Naive thymus-derived CD8-positive, alpha-beta T cell (primary cell): Measurements from ENCODE around the gene GLI3. TPM values are rescaled to one million over a fixed set of nuclear protein-coding genes. Genes with fewer than 3 reads are reported as not detected.

Experiments
- ATAC-seq, 2 donors: fragments of 150-1000 bp; cut with Tn5 transposase in 1 of 2; sonication (Bioruptor Pico), chemical (Tn5 transposase) in 1 of 2; 1 replicate in 1 of 2; 2 replicates in 1 of 2; pipeline ENCODE4 v1.10.0; 2021; ENCODE audit warnings: mild to moderate bottlenecking in 2 of 2, moderate library complexity in 2 of 2
- POLR2A ChIA-PET: fragments of 350-600 bp; sonication (Branson Sonifier 250); formaldehyde crosslinking; loops from one replicate; lab custom pipeline; 2021; ENCODE audit warnings: antibody characterized with exemption; lab: Charles Lee
- DNase-seq, 10 donors: peaks; one replicate each; pipeline versions ENCODE4 v3.0.0 to v3.0.0-alpha.2; 2020 to 2022
- H3K27ac Mint-ChIP-seq, 10 donors: one replicate each; pipeline ENCODE4 v1.8.0; 2020 to 2022; ENCODE audit warnings: mild to moderate bottlenecking in 10 of 10, mixed read lengths in 10 of 10, moderate library complexity in 4 of 10, inconsistent platforms in 1 of 10
- H3K27me3 Mint-ChIP-seq, 5 donors: one replicate each; pipeline ENCODE4 v1.8.0; 2021 to 2022; ENCODE audit warnings: mixed read lengths in 5 of 5
- H3K36me3 Mint-ChIP-seq, 3 donors: one replicate each; pipeline ENCODE4 v1.8.0; 2020 to 2022; ENCODE audit warnings: mixed read lengths in 3 of 3, mild to moderate bottlenecking in 2 of 3, inconsistent platforms in 1 of 3
- H3K4me1 Mint-ChIP-seq, 4 donors: one replicate each; pipeline ENCODE4 v1.8.0; 2021 to 2022; ENCODE audit warnings: mixed read lengths in 4 of 4
- H3K4me3 Mint-ChIP-seq, 10 donors: one replicate each; pipeline ENCODE4 v1.8.0; 2020 to 2022; ENCODE audit warnings: mild to moderate bottlenecking in 10 of 10, mixed read lengths in 10 of 10, moderate library complexity in 6 of 10, inconsistent platforms in 1 of 10
- H3K9me3 Mint-ChIP-seq, 9 donors: one replicate each; pipeline ENCODE4 v1.8.0; 2020 to 2022; ENCODE audit warnings: mixed read lengths in 9 of 9, mild to moderate bottlenecking in 3 of 9, inconsistent platforms in 1 of 9, moderate library complexity in 1 of 9
- polyA plus RNA-seq, 3 donors: library from polyadenylated mRNA; unstranded; fragments of 300-500 nt; fragmentation: Illumina TruSeq; gene quantifications; one replicate each; pipeline ENCODE4 v1.2.3, GENCODE V29; 2021
- total RNA-seq, 8 experiments: library from RNA in 2 of 8; stranded (reverse) in 2 of 8; gene quantifications; one replicate each; pipeline ENCODE4 v1.2.3 and lab custom pipeline; 2021 to 2026

The GLI3 gene
- total and polyA plus RNA-seq, 5 experiments from 2014 or later = not detected

DNA sequence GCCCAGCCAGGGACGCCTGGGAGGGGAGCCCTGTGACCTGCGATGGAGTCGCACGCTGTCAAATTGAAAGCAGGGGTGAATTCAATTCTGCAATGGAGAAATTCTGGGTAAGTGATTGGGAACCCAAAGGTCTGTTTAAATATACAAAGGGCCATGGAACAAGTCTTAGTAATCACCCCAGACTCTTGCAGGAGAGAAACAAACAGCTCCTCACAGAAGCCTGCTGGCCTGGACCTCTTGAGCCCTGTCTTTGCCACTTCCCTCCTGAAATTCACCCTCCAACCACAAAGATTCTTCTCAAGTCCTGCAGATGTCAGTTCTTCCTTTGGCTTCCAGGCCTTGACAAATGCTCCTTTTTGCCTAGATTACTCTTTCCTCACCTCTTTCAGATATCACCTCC is 97.3 kb downstream of the GLI3 start:
- Mint-ChIP-seq H3K36me3 (no peaks in the 10 kb centered on the region), H3K27me3 (peaks cover 0 to 15% (median 4%) of the 10 kb centered on the region in 5 donors), H3K27ac (no peak overlapping the region), H3K4me3 (no peak overlapping the region), H3K4me1 (no peaks in the 10 kb centered on the region), H3K9me3 (no peaks in the 10 kb centered on the region)
- ATAC-seq (no peak), DNase-seq (no peak)
- POLR2A ChIA-PET = no interaction called here

DNA sequence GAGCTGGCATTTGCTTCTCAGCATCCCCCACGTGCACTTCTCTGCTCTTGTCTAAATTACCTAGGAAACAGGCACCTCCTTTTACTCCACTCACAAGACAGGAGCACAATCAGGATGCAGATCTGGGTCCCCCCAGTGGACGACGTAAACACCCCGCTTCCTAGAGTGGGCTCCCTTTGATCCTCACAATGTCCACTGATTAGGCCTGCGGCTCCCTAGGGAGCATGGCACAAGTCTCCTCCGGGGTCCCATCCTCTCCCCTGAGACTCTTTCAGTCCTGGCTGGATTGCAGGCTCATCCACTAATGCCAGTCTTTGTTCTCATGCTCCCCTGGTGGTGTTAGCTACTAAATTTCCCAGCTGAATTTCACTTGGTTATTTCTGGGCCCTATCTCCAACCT is 98.3 kb downstream of the GLI3 start:
- DNase-seq (no peak), ATAC-seq (no peak)
- H3K27me3 Mint-ChIP-seq = peaks cover 0 to 15% (median 4%) of the 10 kb centered on the region in 5 donors
- no peak overlapping the region for H3K4me3 Mint-ChIP-seq
- no peaks in the 10 kb centered on the region for H3K4me1 Mint-ChIP-seq
- POLR2A ChIA-PET = no interaction called here
- H3K27ac Mint-ChIP-seq = no peak overlapping the region
- no peaks in the 10 kb centered on the region for H3K36me3 Mint-ChIP-seq
- H3K9me3 Mint-ChIP-seq = no peaks in the 10 kb centered on the region

DNA sequence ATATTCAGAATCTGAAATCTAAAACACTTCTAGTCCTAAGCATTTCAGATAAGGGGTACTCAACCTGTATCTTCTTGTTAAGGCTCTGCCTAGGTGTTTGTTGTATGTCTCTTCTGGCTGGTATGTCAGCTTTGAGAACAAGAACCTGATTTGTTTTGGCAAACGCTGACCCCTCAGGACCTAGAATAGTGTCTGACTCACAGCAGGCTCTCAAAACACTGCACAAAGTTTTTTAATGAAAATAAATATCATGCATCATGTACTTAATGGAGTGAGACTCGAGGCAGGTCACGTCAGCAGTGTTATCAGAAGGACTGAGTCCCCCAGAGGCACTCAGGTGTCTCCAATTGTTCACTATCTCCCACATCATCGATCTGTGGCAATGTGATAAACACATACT is 99.1 kb downstream of the GLI3 start:
- ATAC-seq (no peak), DNase-seq (no peak)
- Mint-ChIP-seq H3K9me3 (no peaks in the 10 kb centered on the region), H3K4me3 (no peak overlapping the region), H3K4me1 (no peaks in the 10 kb centered on the region), H3K36me3 (no peaks in the 10 kb centered on the region), H3K27me3 (peaks cover 0 to 15% (median 4%) of the 10 kb centered on the region in 5 donors), H3K27ac (no peak overlapping the region)
- POLR2A ChIA-PET = no interaction called here

DNA sequence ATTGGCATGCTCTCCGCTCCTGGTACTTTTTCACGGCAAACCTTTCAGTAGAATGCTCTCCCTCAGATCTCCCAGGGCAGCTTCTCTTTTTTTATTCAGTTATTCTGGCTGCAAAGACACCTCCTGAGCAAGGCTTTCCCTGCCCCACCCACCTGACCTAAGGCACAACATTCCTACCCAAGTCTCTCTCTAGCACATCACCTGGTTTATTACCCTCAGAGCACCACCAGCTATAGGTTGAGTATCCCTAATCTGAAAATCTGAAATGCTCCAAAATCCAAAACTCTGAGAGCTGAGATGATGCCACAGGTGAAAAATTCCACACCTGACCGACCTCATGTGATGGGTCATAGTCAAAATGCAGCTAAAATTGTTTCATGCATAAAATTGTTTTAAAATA is 99.6 kb downstream of the GLI3 start:
- Mint-ChIP-seq H3K27me3 (peaks cover 0 to 15% (median 4%) of the 10 kb centered on the region in 5 donors), H3K4me3 (no peak overlapping the region), H3K4me1 (no peaks in the 10 kb centered on the region), H3K9me3 (no peaks in the 10 kb centered on the region), H3K27ac (no peak overlapping the region), H3K36me3 (no peaks in the 10 kb centered on the region)
- no peak for ATAC-seq
- DNase-seq = no peak
- POLR2A ChIA-PET = no interaction called here

DNA sequence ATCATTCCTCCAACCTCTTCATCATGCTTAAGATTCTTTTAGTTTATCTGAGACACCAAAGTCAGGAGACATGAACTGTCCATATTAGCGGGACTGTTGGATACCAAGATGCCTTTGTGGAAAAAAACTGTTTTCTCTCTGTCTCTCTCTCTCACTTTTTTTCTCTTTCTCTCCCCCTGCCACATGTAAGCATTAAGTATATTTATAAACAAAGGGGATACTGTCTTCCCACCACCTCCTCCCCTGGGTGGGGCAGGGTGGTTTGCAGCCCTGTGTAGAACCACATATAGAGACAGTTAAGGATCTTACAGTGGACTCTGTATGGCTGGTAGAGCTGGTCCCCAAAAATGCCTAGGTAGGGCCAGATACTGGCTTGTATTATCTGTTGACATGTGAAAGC is 101.3 kb downstream of the GLI3 start:
- Mint-ChIP-seq H3K36me3 (no peaks in the 10 kb centered on the region), H3K27ac (no peak overlapping the region), H3K4me3 (no peak overlapping the region), H3K9me3 (no peaks in the 10 kb centered on the region), H3K27me3 (peaks cover 0 to 13% (median 5%) of the 10 kb centered on the region in 5 donors), H3K4me1 (no peaks in the 10 kb centered on the region)
- POLR2A ChIA-PET = no interaction called here
- ATAC-seq (no peak), DNase-seq (no peak)

DNA sequence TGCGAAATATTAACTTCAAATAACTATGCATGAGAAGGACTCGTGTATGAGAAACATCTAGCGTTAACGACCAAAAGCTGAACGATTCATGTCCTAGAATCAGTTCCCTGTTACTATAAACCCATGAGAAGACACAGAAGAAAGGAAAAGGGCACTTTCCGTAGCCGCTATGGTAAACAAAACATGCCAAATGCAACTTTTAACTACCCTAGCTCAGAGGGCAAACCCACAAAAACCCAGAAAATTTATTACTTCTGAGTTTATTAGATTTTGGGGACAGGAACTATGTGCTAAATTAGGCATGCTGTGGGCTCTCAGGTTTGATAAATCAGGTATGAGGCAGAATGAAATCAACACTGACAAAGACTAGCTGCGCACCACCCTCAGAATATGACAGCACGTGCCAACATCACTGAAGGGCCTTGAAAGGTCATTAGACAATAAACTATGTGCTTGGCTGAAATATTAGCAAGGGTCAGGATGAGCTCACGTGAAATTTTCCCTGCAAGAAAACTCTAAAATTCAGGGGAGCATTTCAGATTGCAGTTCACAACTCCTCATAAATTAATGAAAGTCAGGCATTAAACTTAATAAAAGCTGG is 102.6 kb downstream of the GLI3 start:
- no peaks in the 10 kb centered on the region for H3K36me3 Mint-ChIP-seq
- ATAC-seq (no peak), DNase-seq (no peak)
- POLR2A ChIA-PET = no interaction called here
- no peak overlapping the region for H3K27ac Mint-ChIP-seq
- no peaks in the 10 kb centered on the region for H3K4me1 Mint-ChIP-seq
- peaks cover 0 to 2% (median 0%) of the 10 kb centered on the region in 9 donors for H3K9me3 Mint-ChIP-seq
- H3K27me3 Mint-ChIP-seq = peaks cover 0 to 10% (median 4%) of the 10 kb centered on the region in 5 donors
- H3K4me3 Mint-ChIP-seq = no peak overlapping the region

DNA sequence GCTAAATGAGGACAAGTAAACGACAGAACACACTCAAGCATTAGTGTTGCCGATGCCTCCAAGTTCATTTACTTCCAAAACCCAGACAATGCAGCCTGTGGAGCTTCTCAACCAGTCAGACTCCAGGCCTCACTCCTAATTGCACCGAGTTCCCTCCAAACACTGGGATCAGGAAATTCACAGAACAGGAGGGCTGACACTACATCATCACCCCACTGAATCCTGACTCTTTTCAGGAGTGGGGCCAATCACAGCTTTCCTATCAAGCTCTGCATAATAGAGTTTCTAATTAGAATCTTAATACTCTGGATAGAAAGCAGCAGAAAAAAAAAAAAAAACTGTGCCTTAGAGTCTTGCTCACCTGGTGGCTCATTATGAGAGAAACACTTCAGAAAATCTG is 103.7 kb downstream of the GLI3 start:
- DNase-seq = no peak
- Mint-ChIP-seq H3K4me1 (no peaks in the 10 kb centered on the region), H3K36me3 (no peaks in the 10 kb centered on the region), H3K27ac (no peak overlapping the region), H3K9me3 (peaks cover 0 to 2% (median 0%) of the 10 kb centered on the region in 9 donors), H3K27me3 (peaks cover 0 to 10% (median 4%) of the 10 kb centered on the region in 5 donors), H3K4me3 (no peak overlapping the region)
- ATAC-seq = no peak
- POLR2A ChIA-PET = no interaction called here

DNA sequence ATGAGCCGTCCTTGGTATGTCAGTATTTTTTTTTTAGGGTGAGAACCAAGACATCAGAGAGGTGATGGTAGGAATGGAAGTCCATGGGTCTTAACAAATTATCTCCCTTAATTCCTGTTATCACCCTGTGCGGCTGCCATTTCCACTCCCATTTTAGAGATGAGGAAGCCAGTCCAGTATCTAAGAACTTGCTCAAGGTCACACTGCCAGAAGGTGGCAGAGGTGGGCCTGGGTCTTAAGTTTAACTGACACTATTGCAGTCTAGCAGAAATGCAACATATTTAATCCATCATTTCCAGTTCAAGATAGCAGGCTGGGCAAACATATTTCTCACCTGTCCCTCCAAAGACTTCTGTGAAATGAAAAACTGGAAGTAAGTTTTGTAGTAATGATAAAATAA is 108.3 kb downstream of the GLI3 start:
- Mint-ChIP-seq H3K4me3 (no peak overlapping the region), H3K27ac (no peak overlapping the region), H3K36me3 (no peaks in the 10 kb centered on the region), H3K27me3 (peaks cover 2 to 10% (median 6%) of the 10 kb centered on the region in 5 donors), H3K4me1 (peaks cover 0 to 6% (median 0%) of the 10 kb centered on the region in 4 donors), H3K9me3 (peaks cover 0 to 7% (median 0%) of the 10 kb centered on the region in 9 donors)
- ATAC-seq = no peak
- POLR2A ChIA-PET = no interaction called here
- DNase-seq = no peak

DNA sequence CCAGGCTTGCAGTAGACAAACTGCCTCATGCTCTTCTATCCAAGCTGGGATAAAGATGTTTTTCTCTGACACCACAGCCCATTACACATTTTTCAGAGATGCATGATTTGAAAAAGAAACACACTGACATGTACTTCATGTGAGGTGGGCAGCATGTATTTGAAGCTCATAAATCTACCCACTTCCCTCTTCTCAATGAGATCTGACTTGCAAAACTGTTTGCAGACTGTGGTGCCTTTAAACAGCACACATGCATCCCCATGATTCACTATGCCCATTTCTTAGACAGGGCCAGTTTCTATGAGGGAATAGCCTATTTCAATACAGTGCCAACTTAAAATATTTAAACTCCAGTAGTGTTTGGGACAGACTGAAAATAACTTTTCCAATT is 109.8 kb downstream of the GLI3 start:
- peaks cover 0 to 9% (median 0%) of the 10 kb centered on the region in 9 donors for H3K9me3 Mint-ChIP-seq
- ATAC-seq = no peak
- POLR2A ChIA-PET = no interaction called here
- DNase-seq = no peak
- H3K27ac Mint-ChIP-seq = no peak overlapping the region
- H3K4me1 Mint-ChIP-seq = peaks cover 0 to 6% (median 0%) of the 10 kb centered on the region in 4 donors
- H3K4me3 Mint-ChIP-seq = no peak overlapping the region
- no peaks in the 10 kb centered on the region for H3K36me3 Mint-ChIP-seq
- H3K27me3 Mint-ChIP-seq = peaks cover 2 to 10% (median 6%) of the 10 kb centered on the region in 5 donors

DNA sequence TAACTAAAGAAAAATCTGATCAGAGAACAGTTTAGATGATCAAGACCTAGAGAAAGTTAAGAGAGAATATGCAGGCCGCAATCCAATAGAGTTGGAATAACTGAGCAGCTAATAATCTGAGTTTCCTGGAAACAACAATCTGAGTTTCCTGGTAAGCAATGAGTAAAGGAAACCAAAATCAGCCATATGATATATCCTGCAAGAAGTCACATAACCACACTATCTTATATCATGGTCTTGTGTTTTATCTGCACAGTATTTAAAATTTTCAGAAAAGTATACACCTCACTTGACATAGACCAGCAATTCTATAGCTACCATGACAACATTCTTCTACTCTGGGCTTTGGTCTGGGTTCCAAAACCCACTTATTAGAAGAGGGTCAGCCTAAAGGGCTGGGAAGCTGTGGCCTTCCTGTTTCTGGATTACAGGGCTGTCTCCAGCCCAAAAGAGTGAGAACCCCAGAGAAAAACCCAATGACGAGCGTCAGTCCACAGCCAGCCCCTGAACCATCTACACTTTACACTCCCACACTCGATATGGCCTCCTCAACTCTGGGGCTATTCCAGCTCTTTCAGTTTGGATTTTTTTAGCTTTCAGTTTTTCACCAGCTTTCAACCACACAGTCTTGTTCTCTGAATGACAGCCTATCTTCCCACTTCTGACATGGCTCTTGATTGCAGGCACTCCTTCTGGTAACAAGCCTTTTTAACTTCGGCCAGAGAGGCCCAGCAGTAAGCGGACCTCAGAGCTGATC is 110.4 kb downstream of the GLI3 start:
- POLR2A ChIA-PET = no interaction called here
- peaks cover 0 to 9% (median 0%) of the 10 kb centered on the region in 9 donors for H3K9me3 Mint-ChIP-seq
- H3K36me3 Mint-ChIP-seq = no peaks in the 10 kb centered on the region
- peaks cover 2 to 10% (median 6%) of the 10 kb centered on the region in 5 donors for H3K27me3 Mint-ChIP-seq
- ATAC-seq (no peak), DNase-seq (no peak)
- no peak overlapping the region for H3K4me3 Mint-ChIP-seq
- H3K4me1 Mint-ChIP-seq = peaks cover 0 to 6% (median 0%) of the 10 kb centered on the region in 4 donors
- H3K27ac Mint-ChIP-seq = no peak overlapping the region

DNA sequence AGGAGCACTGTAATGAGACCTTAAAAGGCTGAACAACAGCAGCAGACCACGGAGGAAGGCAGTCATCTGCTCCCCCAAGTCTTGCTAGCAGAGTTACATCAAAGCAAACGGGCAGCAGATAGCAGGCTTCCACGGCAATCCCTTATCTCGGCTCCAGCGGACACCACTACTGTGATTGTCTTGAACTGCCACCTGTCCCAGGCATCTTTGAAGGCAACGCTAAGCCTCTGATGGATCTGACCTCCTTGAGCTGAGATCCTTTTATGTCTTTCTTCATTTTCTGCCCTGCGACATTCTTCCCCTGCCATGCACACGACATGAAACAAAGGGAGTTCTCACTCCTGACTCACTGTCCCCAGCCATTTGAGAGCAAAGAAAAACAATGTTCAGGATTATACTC is 111.7 kb downstream of the GLI3 start:
- Mint-ChIP-seq H3K27ac (no peak overlapping the region), H3K9me3 (peaks cover 0 to 9% (median 0%) of the 10 kb centered on the region in 9 donors), H3K4me1 (peaks cover 0 to 6% (median 0%) of the 10 kb centered on the region in 4 donors), H3K4me3 (no peak overlapping the region), H3K36me3 (no peaks in the 10 kb centered on the region), H3K27me3 (peaks cover 2 to 10% (median 5%) of the 10 kb centered on the region in 5 donors)
- POLR2A ChIA-PET = no interaction called here
- ATAC-seq (no peak), DNase-seq (no peak)

DNA sequence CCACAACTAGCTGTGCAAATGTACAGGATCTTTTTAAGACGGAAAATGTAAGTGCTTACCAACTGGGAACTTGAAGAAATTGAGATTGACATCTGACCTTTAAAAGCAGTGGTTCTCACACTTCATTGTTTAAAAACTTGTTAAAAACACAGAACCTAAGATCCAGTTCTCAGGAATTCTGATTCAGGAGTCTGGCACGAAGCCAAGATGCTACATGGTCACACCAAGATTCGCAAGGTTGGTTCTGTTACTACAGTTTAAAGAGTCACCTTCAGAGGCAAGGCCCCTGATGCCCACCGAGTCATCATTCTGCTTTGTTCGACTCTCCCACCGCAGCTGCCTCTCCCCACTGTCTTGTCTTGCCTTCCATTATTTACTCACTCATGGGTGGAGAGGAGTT is 113.3 kb downstream of the GLI3 start:
- ATAC-seq (no peak), DNase-seq (no peak)
- POLR2A ChIA-PET = no interaction called here
- H3K4me3 Mint-ChIP-seq = no peak overlapping the region
- H3K4me1 Mint-ChIP-seq = peaks cover 0 to 6% (median 0%) of the 10 kb centered on the region in 4 donors
- no peaks in the 10 kb centered on the region for H3K36me3 Mint-ChIP-seq
- peaks cover 1 to 10% (median 2%) of the 10 kb centered on the region in 5 donors for H3K27me3 Mint-ChIP-seq
- no peak overlapping the region for H3K27ac Mint-ChIP-seq
- H3K9me3 Mint-ChIP-seq = peaks cover 0 to 9% (median 0%) of the 10 kb centered on the region in 9 donors

DNA sequence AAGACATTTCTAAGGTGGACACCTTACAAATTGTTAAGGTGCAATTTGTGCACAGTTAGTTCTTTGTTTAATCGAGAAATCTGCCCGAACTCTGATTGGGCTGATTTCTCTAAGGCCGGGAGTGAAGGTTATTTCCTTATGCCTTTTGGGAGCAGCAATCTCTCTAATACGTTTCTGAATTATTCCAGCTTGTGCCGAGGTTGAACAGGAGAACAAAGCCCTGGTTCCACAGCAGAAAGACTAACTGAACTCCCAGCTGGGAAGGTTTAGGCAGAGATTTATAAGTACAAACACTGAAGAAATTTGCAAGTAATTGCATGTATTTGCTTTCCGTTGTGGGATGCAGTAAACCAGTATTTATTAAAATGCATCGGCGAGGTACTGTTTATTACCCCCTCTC is 116.8 kb downstream of the GLI3 start:
- H3K4me3 Mint-ChIP-seq = no peak overlapping the region
- H3K9me3 Mint-ChIP-seq = peaks cover 0 to 9% (median 0%) of the 10 kb centered on the region in 9 donors
- H3K4me1 Mint-ChIP-seq = no peaks in the 10 kb centered on the region
- POLR2A ChIA-PET = no interaction called here
- ATAC-seq (no peak), DNase-seq (no peak)
- peaks cover 1 to 10% (median 2%) of the 10 kb centered on the region in 5 donors for H3K27me3 Mint-ChIP-seq
- no peak overlapping the region for H3K27ac Mint-ChIP-seq
- no peaks in the 10 kb centered on the region for H3K36me3 Mint-ChIP-seq
